Stimulated activated CD4-positive, alpha-beta T cell treated with anti-CD3 and anti-CD28 coated beads, TNF-alpha, amount 100 ng/mL, for 4 hours (primary cell): Measurements from ENCODE around the gene TM9SF2.

Experiments
- DNase-seq, 3 experiments: peaks; one replicate each; pipeline ENCODE4 v3.0.0-alpha.2; 2020; ENCODE audit warnings: low read depth in 3 of 3

TM9SF2 gene

DNA sequence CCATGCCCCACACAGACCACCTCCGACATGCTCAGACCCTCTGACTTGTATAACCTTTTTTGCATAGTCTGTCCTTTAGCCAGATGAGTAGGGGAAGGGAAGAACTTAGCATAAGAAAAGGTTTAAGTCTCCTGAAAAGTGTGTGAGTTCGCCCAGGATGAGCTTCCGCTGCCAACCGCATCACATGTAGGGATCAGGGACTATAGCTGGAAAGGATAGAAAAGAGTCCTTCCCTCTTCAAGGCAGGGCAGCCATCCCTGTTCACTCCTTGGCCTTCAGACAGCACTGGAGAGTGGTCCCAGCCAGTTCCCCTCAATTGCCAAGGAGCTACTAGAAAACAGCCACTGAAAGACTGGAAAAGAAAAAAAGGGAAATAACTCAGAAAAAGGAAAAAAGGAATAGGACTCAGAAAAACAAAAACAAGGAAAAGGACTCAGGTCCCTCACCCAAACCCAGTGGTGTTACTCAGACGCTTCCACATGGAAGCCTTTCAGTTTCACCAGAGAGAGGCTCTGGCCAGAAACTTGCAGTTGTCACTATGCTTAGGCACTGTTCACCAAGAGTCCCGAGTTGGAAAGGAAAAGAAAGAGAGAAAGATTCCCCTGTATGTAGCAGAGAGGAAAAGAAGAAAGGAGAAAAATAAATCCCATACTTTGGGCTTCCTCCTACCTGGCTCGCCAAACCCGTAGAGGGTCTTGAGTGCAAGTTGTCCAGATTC lies 5.6 kb upstream of the TM9SF2 start:
- DNase-seq: no peak

DNA sequence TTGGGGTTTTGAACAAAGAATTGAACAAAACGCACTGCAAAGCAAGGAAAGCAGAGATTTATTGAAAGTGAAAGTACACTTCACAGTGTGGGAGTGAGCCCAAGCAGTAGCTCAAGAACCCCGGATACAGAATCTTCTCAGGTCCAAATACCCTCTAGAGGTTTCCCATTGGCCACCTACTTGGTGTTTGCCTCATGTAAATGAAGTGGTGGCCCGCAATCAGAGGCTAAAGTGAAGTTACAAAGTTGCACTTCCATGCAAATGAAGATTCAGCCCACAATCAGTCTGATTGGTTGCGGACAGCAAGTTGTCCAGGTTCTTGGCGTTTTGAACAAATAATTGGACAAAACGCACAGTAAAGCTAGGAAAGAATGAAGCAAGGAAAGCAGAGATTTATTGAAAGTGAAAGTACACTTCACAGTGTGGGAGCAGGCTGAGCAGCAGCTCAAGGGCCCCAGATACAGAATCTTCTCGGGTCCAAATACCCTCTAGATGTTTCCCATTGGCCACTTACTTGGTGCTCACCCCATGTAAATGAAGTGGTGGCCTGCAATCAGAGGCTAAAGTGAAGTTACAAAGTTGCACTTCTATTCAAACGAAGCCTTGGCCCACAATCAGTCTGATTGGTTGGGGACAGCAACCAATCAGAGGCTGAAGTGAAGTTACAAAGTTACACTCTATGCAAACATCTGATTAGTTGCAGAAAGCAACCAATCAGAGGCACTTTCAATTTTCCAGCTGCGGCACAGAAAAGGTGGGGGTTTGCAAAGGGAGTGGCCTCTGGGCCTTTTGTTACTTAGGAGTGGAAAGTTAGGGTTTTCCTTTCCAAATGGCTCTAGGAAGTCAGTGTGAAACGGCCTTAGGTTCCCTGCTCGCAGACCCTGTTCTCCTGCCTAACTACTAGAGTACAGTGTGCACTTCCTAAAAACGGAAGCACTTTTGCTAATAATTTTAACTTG lies 4.8 kb upstream of the TM9SF2 start:
- peak; percentile 15 to 54 (median 51) for DNase-seq

DNA sequence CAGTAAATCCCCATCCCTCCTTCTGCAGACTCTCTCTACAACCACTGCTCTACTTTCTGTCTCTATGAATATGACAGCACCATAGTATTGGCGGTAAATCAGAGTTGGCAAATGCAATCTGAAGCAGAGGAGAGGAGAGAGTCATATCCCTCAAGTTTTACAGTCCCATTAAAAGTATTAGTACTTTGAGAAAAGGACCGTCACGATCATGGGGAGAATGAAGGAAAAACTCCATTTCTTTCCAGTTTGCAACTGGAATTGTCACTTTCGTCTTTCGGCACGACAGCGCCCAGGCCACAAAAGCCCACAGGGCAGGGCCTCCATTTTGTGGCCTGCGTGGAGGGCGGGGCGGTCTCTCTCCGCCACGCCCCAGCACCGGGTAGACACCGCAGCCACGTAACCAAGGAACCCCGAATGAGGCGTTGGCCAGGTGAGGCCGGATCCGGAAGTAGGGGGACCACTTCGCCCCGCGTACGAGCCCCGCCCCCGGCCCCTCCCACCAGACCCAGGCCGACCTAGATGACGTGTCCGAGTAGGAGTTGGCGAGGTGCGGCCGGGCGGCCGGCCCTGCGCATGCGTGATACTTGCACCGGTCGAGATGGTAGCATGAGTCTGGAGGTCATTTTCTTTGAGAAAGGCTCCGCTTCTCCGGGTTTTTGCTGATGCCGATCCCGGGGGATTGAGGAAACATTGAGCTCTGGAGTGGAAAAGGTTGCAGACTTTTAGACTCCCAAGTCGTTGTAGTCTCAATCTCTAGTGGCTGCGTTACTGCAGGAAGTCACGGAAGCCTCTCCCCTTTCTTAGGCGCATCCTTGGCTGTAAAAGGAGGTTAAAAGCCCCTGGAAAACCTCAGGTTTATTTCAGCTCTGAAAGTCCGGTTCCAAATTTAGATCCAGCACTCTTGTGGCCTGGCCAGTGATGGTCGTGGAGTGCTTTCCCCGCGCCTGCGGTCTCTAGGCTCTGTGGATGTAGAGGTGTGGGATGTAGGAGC lies 2.8 kb upstream of the TM9SF2 start:
- peak; percentile 92 to 96 (median 93) for DNase-seq

DNA sequence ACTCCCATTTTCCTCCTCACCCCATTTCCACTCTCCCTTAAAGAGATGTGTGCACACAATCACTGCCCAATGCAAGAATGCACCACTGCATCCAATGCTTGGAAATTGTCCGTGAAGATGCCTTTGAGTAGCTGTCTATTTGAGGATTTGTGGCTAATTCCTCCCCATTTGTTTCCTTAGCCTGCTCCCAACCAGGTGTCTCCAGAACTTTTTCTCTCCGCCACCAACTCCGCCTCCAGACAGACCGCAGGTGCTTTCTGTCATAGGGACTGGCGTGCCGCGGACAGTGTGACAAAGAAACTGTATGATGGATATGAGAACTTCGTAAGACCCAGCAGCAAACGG lies 461 bp upstream of the TM9SF2 start:
- no peak for DNase-seq

DNA sequence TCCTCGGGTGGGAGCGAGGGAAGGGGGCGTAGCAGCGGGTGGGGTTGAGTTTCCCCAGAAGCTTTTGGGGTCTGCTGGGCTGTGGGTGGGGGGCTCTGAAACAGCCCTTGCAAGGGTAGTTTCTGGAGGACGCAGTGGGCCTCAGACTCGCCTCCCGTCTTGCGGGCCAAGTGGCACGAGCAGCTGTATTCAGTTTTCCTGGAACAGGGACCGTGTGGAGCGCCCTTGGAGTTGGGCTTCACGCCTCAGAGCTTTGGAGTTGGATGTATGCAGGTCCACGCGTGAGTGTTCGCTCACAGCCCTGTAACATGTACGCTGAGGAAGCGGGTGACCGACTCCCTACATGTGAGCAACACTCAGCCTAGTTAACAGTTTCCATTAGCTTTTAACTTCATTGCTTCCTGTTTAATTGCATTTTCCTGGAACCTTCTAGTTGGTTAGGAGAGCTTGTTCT lies 603 bp downstream of the TM9SF2 start:
- DNase-seq: peak in 1 of 3 experiments; percentile 10

DNA sequence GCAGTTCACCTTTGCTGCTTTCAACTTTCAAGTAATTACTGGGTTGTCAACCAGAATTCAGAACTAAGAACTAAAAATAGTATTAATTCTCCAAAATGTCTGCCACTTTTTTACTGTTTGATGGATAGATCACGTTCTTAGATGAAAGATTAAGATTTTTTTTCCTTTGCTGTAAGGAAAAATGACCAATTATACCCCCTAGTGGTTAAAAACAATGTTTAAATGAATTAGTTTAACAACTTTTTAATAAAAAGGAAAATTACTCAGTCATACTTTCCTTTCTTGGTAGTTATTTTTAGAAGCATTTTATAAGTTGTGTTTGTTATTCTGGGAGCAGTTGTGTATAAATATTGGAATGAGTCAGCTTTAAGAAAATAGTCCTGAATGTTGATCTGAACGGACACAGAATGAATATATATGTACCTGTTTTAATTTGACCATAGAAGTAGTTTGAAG lies 4.6 kb downstream of the TM9SF2 start:
- no peak for DNase-seq

DNA sequence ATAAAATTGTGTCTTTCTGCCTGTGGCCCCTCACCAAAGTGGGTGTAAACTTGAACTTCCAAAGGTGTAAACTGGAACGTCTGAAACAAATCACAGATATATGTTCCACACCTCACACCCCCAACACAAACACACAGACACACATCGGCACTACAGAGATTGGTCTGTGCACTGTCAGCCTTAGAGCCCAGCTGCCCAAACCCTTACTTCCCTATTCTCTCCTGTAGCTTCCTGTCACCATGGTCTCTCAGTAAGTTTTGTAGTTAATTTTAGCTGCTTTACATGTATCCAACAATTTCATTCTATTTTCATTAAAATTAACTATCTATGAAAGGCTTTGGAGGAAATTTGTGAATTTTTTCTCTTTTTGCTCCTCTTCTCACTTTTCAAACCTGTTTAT lies 5.4 kb downstream of the TM9SF2 start:
- no peak for DNase-seq

DNA sequence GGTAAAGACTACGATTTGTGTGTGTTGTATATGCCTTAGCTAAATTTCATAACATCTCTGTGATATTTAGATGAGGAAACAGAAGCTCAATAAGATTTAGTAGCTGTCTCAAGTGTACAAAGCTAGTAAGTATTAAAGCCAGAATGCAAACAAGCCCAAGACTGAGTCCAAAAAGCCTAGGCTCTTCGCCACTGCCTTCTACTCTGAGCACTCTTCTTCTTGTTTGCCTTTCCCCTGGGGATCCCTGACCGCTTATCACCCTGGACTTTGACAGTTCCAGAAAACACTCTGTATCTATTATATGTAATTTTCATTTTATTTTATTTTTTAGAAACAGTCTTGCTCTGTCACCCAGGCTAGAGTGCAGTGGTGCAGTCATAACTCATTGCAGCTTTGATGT lies 5.8 kb downstream of the TM9SF2 start:
- no peak for DNase-seq

DNA sequence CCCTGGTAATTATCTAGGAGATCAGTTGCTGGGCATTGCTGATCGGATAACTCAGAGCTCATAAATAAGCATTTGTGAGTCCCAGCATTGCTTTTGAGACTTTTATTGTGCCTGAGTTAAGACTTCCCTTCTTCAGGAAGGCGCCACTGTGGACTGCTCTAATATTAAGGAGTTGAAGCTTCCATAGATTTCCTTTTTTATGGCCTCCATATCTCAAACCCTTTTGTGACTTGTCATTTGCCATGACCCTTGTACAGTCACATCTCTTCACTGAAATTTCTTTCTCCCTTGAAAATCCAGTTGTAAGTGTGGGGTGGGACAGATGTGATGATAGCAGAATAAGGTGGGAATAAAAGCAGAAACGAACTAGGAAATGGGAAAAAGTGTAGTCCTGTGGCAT lies 6.3 kb downstream of the TM9SF2 start:
- DNase-seq: no peak

DNA sequence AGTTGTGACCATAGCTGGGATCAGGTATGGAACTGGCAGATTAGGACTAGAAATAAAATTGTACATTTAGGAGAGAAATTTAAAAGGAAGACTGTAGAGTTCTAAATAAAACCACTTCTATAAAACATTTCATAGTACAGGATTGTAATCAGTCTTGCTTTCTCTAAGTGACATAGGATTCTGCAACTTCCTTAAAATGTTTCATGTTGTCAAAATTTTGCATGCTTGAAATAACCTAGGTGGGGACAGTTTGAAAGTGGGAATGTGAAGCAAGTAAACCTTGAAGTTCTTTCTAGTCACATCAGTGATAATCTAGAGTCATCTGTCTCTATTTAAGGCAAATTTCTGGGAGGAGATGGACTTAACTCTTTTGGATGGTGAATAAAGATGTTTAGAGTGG lies 6.7 kb downstream of the TM9SF2 start:
- no peak for DNase-seq

DNA sequence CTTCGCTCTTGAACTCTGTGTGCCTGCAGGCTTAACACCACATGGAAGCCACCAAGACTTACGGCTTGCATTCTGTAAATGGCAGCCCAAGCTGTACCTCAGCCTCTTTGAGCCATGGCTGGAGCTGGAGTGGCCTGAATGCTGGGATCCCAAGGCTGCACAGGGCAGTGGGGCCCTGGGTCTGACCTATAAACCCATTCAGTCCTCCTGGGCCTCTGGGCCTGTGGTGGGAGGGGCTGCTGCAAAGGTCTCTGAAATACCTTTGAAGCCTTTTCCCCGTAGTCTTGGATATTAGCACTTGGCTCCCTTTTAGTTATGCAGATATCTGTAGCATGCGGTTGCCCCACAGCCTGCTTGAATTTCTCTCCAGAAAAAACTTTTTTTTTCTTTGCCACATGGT lies 8.2 kb downstream of the TM9SF2 start:
- DNase-seq: no peak

DNA sequence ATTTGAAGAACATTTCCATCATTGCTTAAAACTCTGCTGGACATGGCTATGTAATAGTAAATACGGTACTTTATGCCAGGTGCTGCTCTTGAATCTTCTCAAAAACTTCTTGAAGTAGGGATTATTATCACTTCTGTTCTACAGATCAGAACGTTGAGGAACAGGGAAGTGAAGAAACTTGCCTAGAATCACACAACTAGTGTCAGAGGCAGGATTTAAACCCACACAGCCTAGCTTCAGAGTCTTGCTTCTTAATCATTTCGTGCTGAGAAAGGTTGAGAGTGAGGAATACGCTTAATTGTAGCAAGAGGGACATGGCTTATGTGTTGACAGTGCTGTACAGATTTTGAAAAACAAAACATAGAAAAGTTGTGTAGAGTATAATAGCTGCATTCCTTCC lies 13.5 kb downstream of the TM9SF2 start:
- DNase-seq: no peak

DNA sequence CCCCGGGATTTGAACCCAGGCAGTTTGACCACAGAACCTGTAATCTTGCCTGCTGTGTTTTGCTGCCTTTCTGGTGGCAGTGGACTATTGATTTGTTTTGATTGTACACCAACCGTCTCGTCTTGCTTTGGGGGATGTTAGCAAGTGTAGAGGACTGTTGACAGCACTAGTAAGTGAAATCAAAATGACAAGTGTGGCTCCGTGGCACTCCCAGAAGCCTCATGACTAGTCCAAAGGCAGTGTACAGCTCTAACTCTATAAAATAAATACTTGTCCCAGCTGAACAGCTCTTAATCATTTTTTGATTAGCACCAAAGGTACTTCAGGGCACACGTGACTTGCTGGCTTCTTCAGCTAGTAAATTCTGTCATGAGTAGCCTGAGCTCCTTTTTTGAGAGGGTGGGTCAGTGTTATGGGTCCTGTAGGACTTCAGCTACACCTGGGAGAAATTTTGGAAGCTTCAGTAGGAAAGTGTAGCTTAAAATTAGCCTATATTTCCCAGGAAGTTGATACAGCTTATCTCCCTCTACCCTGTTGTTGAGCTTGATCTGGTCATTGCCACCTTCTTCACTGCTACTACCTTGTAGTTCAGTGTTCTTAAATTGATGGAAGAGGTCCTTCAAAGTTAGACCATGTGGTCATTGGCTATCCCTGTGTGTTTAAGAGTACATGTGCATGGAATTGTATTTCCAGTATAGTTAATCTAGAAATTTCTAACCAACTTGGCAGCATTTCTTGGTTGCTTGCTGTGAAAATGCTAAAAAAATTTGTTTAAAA lies 15.1 kb downstream of the TM9SF2 start:
- no peak for DNase-seq

DNA sequence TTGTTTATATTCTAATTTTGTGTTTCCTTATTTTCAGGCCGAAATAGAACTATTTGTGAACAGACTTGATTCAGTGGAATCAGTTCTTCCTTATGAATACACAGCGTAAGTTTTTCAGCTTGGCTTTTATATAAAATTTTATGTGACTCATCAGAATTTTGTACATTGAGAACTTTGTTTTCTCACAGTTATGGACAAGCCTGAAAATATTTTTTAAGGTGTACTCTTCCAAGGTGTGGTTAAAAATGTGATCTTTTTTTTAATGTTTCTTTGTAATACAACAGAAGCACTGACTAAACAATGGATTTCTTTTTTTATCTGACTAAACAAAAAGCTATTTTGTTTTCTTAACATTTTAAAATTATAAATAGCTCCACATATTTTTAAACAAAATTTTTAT lies 16.3 kb downstream of the TM9SF2 start:
- DNase-seq: no peak

DNA sequence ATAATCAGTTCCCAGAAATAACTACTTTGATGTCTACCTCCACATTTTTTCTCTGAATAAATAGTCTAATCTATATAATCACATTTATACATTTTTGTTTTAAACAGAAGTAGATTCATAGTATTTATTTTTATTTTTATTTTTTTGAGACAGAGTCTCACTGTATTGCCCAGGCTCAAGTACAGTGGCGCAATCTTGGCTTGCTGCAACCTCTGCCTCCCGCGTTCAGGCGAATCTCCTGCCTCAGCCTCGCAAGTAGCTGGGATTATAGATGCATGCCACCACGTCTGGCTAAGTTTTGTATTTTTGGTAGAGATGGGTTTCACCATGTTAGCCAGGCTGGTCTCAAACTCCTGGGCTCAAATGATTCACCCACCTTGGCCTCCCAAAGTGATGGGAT lies 16.7 kb downstream of the TM9SF2 start:
- DNase-seq: no peak

DNA sequence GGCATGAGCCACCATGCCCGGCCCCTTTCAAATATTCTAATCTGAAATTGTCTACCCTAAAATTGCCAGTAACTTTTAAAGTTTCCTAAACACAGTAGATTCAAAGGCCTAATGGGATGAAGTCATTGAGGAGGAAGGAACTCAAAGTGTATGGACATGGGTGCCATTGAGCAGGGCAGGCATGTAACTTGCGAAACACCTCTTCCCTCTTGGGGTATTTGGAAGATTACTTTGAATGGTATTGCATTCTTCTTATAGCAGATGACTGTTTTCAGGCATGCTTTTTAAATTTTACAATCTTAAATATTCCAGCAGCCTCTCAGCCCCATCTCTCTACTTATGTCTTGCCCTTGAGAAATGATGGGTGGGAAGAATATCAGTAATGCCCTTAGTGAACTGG lies 21.0 kb downstream of the TM9SF2 start:
- DNase-seq: no peak

DNA sequence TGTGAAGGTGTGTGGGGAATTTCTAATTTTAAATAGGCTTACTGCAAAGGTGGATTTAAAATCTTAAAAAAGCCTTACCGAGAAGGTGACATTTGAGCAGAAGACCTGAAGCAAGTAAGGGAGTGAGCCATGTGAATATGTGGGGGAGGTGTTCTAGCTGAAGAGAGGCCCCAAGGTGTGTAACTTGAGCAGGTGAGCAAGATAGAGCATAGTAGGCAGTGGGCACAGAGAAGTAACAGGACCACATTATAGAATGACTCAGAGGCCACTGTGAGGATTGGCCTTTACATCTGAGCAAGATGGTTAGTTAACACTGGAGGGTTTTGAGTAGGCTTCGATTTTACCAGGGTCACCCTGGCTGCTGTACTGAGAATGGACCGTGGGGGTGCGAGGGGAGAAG lies 22.6 kb downstream of the TM9SF2 start:
- no peak for DNase-seq

DNA sequence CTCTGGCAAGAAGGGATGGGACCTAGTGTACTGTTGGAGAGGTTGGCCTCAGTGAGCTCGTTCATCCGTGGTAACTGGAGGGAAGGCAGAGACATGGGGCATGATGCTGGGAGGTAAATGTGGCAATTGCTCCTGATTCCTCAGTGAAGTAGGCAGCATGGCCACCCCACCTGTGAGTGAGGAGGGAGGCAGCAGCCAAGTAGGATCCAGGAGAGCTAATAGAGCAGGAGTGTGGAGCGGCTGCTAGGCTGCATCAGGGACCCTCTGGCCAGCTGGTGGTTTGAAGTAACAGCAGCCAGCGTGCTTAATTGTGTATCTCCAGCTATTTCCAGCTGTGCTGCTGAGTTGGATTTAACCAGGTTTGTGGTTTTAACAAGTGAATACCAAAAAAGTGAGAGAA lies 24.7 kb downstream of the TM9SF2 start:
- DNase-seq: no peak

DNA sequence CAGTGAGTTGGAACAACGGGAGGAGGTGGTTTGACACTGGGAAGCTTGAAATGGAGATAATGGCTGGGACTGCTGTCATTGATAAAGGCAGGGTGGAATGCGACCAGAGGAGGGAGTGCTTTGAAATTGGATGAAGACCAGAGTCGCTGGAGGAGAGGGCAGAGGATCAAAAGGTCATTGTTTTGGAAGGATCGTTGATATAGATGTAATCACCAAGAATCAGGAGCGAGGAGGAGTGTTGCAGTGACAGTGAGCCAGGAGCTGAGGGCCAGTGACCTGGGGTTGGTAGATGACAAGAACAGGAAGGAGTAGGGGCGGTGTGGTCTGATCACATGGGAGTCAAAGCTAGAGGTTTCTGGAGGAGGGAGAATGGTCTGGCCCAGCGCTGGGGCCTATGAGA lies 25.3 kb downstream of the TM9SF2 start:
- no peak for DNase-seq

DNA sequence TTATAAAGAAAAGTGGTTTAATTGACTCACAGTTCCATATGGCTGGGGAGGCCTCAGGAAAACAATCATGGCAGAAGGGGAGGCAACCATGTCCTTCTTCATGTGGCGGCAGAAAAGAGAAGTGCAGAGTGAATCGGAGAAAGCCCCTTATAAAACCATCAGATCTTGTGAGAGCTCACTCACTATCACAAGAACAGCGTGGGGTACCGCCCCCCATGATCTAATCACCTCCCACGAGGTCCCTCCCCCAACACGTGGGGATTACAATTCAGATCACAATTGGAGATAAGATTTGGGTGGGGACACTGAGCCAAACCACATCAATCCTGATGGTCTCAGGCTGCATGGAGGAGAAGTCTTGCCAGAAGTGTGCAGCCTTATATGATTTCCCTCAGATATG lies 26.0 kb downstream of the TM9SF2 start:
- DNase-seq: no peak

DNA sequence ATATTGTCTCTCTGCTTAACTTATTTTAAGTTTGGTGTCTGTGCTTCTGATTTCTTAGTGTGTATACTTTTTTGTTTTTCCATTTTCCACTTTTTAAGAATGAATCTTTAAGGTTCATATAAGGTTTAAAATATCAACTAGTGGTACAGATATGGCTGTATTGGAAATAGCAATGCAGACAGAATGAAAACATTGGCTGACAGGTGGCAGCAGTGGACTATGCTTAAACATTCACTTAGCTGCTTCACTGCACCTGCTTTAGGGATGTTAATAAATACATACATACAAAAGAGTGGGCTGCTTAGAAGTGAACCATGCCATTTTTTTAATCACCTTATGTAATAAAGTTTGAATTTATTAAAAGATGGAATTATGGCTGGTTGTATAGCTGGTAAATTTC lies 27.3 kb downstream of the TM9SF2 start:
- no peak for DNase-seq
